ENCODE data around the gene PDZD2. TPM values are rescaled to one million over a fixed set of nuclear protein-coding genes. Genes with fewer than 3 reads are reported as not detected.

Gene PDZD2
- total RNA-seq, 2 experiments from 2014 or later: 1.3 to 1.8 TPM

DNA sequence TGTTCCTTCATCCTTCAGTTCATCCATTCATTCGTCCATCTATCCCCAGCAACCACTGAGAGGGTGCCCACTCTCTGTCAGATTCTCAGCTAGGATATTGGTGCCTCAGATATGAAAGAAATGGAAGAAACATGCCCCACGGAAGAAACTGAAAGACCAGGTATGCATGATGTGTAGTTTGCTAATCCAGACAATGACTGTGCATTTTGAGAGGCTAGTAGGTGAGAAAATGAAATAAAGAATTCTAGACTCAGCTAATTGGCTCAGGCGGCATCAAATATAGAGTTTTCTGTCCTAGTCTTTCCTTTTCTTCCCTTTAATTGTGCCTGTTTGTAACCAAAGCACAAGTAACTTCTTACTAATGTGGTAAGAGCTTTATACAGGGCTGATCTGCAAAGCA, 104.7 kb downstream of the PDZD2 start:
- Histone ChIP-seq H3K4me1 (ENCODE audit: insufficient read depth, low read length) (no peaks in the 10 kb centered on the region), H3K36me3 (ENCODE audit: insufficient read depth, low read length) (no peaks in the 10 kb centered on the region), H3K9me3 (ENCODE audit: control insufficient read depth in 1 of 2, insufficient read depth in 1 of 2, low read length in 2 of 2) (peaks cover 0 to 4% of the 10 kb centered on the region in 2 experiments), H3K27ac (ENCODE audit: low read depth in 1 of 2, low read length in 2 of 2) (no peak overlapping the region), H3K27me3 (ENCODE audit: control insufficient read depth in 1 of 2, insufficient read depth in 2 of 2, low read length in 2 of 2) (peaks cover 0 to 2% of the 10 kb centered on the region in 2 experiments), H3K4me3 (ENCODE audit: low read length) (no peak overlapping the region)
- ChIA-PET POLR2A (no interaction called here), CTCF (no interaction called here)
- DNase-seq (no peak), ATAC-seq (ENCODE audit: poor library complexity) (no peak)
- Mint-ChIP-seq H3K4me3 (no peak overlapping the region), H3K27me3 (peaks cover 2% of the 10 kb centered on the region), H3K9me3 (peaks cover 8% of the 10 kb centered on the region), H3K4me1 (ENCODE audit: low read depth) (no peaks in the 10 kb centered on the region), H3K27ac (no peak overlapping the region), H3K36me3 (ENCODE audit: low read depth) (no peaks in the 10 kb centered on the region)
- intact Hi-C loops (cut with DNase I, micrococcal nuclease): no loop called here
- TF ChIP-seq, protein P1, sequence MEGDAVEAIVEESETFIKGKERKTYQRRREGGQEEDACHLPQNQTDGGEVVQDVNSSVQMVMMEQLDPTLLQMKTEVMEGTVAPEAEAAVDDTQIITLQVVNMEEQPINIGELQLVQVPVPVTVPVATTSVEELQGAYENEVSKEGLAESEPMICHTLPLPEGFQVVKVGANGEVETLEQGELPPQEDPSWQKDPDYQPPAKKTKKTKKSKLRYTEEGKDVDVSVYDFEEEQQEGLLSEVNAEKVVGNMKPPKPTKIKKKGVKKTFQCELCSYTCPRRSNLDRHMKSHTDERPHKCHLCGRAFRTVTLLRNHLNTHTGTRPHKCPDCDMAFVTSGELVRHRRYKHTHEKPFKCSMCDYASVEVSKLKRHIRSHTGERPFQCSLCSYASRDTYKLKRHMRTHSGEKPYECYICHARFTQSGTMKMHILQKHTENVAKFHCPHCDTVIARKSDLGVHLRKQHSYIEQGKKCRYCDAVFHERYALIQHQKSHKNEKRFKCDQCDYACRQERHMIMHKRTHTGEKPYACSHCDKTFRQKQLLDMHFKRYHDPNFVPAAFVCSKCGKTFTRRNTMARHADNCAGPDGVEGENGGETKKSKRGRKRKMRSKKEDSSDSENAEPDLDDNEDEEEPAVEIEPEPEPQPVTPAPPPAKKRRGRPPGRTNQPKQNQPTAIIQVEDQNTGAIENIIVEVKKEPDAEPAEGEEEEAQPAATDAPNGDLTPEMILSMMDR (IDR thresholded peaks at IDR 0.05): no peak

DNA sequence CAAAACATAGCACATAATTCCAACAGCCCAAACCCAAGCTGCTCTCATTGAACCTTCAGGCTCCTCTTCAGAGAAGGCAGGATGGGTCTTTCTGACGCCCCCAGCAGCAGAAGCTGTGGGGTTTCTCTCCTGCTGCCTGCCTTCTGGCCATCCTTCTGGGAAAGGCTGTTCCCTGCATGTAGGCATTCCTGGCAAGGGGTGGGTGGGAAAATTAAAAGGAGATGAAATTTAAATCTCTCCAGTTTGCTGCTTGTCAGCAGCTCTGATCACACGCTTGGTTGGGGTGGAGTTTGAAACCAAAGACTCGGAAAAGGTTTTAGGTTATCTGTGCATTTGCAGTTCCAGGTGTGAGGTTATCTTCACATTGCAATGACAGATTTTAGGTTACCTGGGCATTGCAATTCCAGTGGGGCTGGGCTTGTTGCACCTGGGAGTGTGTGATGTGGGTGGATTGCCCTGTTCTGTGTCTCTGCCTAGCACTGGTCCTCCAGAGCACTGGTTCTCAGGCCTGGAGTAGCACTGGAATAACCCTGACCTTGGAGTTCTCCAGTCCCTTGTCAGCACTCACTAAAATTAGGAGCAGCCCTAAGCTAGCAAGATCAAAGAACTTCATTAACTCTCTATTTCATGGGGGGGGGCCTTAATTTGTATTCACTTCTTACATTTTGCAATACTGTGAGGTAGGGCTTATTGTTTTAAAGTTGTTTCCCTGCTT, 109.7 kb downstream of the PDZD2 start:
- TF ChIP-seq, protein P1 (IDR thresholded peaks at IDR 0.05): no peak
- Histone ChIP-seq H3K27ac (ENCODE audit: low read depth in 1 of 2, low read length in 2 of 2) (no peak overlapping the region), H3K9me3 (ENCODE audit: control insufficient read depth in 1 of 2, insufficient read depth in 1 of 2, low read length in 2 of 2) (no peaks in the 10 kb centered on the region), H3K4me1 (ENCODE audit: insufficient read depth, low read length) (no peaks in the 10 kb centered on the region), H3K36me3 (ENCODE audit: insufficient read depth, low read length) (no peaks in the 10 kb centered on the region), H3K27me3 (ENCODE audit: control insufficient read depth in 1 of 2, insufficient read depth in 2 of 2, low read length in 2 of 2) (peaks cover 0 to 2% of the 10 kb centered on the region in 2 experiments), H3K4me3 (ENCODE audit: low read length) (no peak overlapping the region)
- no peak for DNase-seq
- no peaks in the 10 kb centered on the region for H3K36me3 Mint-ChIP-seq (ENCODE audit: low read depth)
- intact Hi-C loops (cut with DNase I, micrococcal nuclease): no loop called here
- no peaks in the 10 kb centered on the region for H3K9me3 Mint-ChIP-seq
- H3K27ac Mint-ChIP-seq: no peak overlapping the region
- CTCF ChIA-PET: no interaction called here
- H3K27me3 Mint-ChIP-seq: peaks cover 4% of the 10 kb centered on the region
- POLR2A ChIA-PET: no interaction called here
- no peaks in the 10 kb centered on the region for H3K4me1 Mint-ChIP-seq (ENCODE audit: low read depth)
- no peak overlapping the region for H3K4me3 Mint-ChIP-seq
- no peak for ATAC-seq (ENCODE audit: poor library complexity)

- ATAC-seq (ENCODE audit: poor library complexity) (no peak), DNase-seq (no peak)
- no peaks in the 10 kb centered on the region for H3K36me3 ChIP-seq (ENCODE audit: insufficient read depth, low read length)
- ChIA-PET POLR2A (no interaction called here), CTCF (no interaction called here)
- Mint-ChIP-seq H3K27ac (no peak overlapping the region), H3K27me3 (peaks cover 4% of the 10 kb centered on the region), H3K4me3 (no peak overlapping the region), H3K4me1 (ENCODE audit: low read depth) (no peaks in the 10 kb centered on the region), H3K9me3 (no peaks in the 10 kb centered on the region), H3K36me3 (ENCODE audit: low read depth) (no peaks in the 10 kb centered on the region)
- no peak overlapping the region for H3K4me3 ChIP-seq (ENCODE audit: low read length)
- TF ChIP-seq, protein P1 (IDR thresholded peaks at IDR 0.05): no peak
- H3K27ac ChIP-seq (ENCODE audit: low read depth in 1 of 2, low read length in 2 of 2): no peak overlapping the region
- peaks cover 0 to 2% of the 10 kb centered on the region in 2 experiments for H3K27me3 ChIP-seq (ENCODE audit: control insufficient read depth in 1 of 2, insufficient read depth in 2 of 2, low read length in 2 of 2)
- no peaks in the 10 kb centered on the region for H3K9me3 ChIP-seq (ENCODE audit: control insufficient read depth in 1 of 2, insufficient read depth in 1 of 2, low read length in 2 of 2)
- intact Hi-C loops (cut with DNase I, micrococcal nuclease): no loop called here
- no peaks in the 10 kb centered on the region for H3K4me1 ChIP-seq (ENCODE audit: insufficient read depth, low read length)
These were observed 111.3 kb downstream of the PDZD2 start for GRCh38 chr5:31750215-31750614.
